GM12864 (cell line): ENCODE data around the gene TAS2R1.
"Not testable (repeated sequence)": the region's sequence is repeated elsewhere in the genome, so short reads cannot be mapped to it uniquely, and the experiment has no call there.

Source experiments
- DNase-seq: peaks from one replicate; pipeline ENCODE4 v3.0.0-alpha.2; 2011; ENCODE audit warnings: low read depth
- H3K4me3 ChIP-seq: 2 replicates; pipeline ENCODE4 v1.5.1; 2011; ENCODE audit warnings: mild to moderate bottlenecking, low read depth, low read length, control low read depth
- CTCF ChIP-seq: IDR thresholded peaks from 2 replicates; pipeline ENCODE4 v1.5.1; 2011; ENCODE audit warnings: low read depth, mild to moderate bottlenecking, moderate library complexity, low read length, control low read depth, inconsistent platforms; ENCODE audit errors: missing control alignments

TAS2R1 gene

DNA sequence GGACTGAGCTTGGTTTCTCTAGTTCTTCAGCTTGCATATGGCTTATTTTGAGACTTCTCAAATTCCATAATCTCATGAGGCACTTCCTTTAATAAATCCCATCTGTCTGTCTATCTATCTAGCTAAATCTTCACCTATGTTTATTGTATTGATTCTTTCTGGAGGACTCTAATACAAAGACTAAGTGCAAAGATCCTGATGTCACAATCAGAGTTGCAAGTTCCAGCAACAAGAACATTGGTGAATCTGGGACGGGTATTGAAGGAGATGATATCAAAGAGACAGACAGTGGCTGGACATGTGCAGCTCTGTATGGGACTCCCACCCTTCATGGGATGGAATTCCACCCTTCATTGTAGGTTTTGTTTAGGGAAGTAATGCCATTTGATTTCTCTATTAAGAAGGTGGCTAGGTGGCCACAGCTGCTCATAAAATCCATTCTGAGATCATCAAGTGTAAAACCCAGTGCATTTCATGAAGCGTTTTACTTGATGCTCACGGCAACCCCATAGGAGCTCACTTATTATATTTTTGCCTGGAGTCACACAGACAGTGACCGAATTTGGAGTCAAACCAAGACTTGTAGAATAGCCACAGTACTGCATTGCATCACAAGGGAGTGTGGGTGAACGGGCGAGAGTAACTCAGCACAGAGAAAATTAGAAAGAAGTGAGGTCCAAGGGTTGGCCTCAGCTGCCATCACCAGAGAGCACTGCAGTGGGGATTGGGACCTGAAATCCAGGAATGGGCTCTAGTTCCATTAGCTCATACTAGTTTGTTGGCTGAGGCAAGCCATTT lies 24.9 kb downstream of the TAS2R1 start:
- no peak overlapping the region for H3K4me3 ChIP-seq
- DNase-seq, result no peak
- no peak for TF ChIP-seq CTCF

GRCh38 chr5:9604416-9604815 lies 25.7 kb downstream of the TAS2R1 start:
- no peak overlapping the region for H3K4me3 ChIP-seq
- no peak for DNase-seq
- no peak for TF ChIP-seq CTCF

GRCh38 chr5:9601055-9601739 lies 29.0 kb downstream of the TAS2R1 start:
- H3K4me3 ChIP-seq, result no peak overlapping the region
- DNase-seq, result no peak
- no peak for TF ChIP-seq CTCF

GRCh38 chr5:9599391-9599790 lies 30.8 kb downstream of the TAS2R1 start:
- no peak for DNase-seq
- no peak for TF ChIP-seq CTCF
- H3K4me3 ChIP-seq, result no peak overlapping the region

GRCh38 chr5:9598329-9598728 lies 31.8 kb downstream of the TAS2R1 start:
- not testable (repeated sequence) for DNase-seq, H3K4me3 ChIP-seq

- DNase-seq, H3K4me3 ChIP-seq: not testable (repeated sequence)
These were observed 32.8 kb downstream of the TAS2R1 start for GRCh38 chr5:9597322-9597721.

DNA sequence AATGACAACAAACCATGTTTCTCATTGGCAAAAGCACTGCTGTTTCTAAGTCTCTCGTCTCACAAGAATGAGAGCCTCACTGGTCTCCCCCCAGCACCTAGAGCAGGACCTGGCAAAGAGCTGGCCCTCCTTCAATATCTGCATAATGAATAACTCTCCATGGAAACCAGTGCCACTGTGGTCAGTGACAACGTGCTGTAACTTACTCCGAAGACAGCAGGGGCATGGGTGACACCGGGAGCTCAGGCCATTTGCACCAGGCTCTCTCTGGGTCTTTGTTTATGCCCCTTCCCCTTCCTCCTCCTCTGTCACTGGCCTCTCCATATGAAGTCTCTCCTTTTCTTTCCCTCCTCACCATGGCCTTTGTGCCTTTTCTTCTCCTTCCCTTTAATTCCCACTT lies 33.3 kb downstream of the TAS2R1 start:
- DNase-seq, result no peak
- no peak overlapping the region for H3K4me3 ChIP-seq
- no peak for TF ChIP-seq CTCF
